A673 (cell line): ENCODE data around the gene NUCB1.

Experiments used
- EZH2 ChIP-seq: fragments of 200-600 bp; sonication (generic); IDR thresholded peaks from 2 replicates; pipeline ENCODE4 v1.6.1; 2017; ENCODE audit warnings: borderline replicate concordance, low read depth, mild to moderate bottlenecking, mixed read lengths, antibody characterized with exemption, low read length; ENCODE audit not compliant: poor library complexity, severe bottlenecking
- TF ChIP-seq, protein P1 (sequence below): fragments of 300-800, 200-600 bp; sonication (generic); conservative IDR thresholded peaks from 2 replicates; pipeline ENCODE4 v1.5.1; 2017; ENCODE audit warnings: low read depth, mild to moderate bottlenecking, antibody characterized with exemption, low read length, moderate library complexity, mixed read lengths

DNA sequence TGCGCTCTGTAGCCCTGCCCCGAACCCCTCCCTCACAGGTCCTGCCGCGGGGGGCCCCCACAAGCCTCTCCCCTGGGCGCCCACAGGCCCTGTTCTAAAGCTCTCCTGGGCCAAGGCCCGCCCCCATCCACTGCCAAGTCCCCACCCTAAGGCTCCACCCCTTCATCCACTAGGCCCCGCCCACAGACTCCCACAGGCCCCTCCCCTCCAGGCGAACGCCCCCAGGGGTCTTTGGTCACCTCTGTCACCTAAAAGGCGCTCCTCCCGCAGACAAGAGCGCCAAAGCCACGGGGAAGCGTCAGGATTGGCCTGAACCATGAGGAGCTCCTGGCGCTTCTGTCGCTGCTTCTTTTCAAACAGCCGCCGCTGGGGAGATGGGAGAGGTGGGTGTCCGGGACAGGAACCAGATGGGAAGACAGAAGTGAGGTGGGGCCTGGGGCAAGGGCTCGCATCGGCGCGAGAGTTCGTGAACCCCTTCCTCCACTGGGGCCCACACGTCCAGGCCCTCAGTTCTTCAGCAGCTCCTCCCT, 3.9 kb upstream of the NUCB1 start:
- TF ChIP-seq, protein P1, sequence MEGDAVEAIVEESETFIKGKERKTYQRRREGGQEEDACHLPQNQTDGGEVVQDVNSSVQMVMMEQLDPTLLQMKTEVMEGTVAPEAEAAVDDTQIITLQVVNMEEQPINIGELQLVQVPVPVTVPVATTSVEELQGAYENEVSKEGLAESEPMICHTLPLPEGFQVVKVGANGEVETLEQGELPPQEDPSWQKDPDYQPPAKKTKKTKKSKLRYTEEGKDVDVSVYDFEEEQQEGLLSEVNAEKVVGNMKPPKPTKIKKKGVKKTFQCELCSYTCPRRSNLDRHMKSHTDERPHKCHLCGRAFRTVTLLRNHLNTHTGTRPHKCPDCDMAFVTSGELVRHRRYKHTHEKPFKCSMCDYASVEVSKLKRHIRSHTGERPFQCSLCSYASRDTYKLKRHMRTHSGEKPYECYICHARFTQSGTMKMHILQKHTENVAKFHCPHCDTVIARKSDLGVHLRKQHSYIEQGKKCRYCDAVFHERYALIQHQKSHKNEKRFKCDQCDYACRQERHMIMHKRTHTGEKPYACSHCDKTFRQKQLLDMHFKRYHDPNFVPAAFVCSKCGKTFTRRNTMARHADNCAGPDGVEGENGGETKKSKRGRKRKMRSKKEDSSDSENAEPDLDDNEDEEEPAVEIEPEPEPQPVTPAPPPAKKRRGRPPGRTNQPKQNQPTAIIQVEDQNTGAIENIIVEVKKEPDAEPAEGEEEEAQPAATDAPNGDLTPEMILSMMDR = no peak
- no peak for TF ChIP-seq EZH2
